Body of pancreas (tissue), 4 donors: ENCODE results near the gene MYO15A.

Experiments
- POLR2A ChIP-seq, 3 donors: fragments of 450-650 bp; IDR thresholded peaks; one replicate each; pipeline ENCODE4 v1.6.1; 2016; ENCODE audit warnings: antibody characterized with exemption in 3 of 3, mild to moderate bottlenecking in 2 of 3
- TF ChIP-seq, protein P1 (sequence below), 7 experiments: fragments of 450-650 bp in 4 of 7; fragments of 200-600 bp in 3 of 7; sonication (generic) in 3 of 7; IDR thresholded peaks; one replicate each; pipeline ENCODE4 v1.5.1; 2016 to 2019; ENCODE audit warnings: antibody characterized with exemption in 7 of 7

DNA sequence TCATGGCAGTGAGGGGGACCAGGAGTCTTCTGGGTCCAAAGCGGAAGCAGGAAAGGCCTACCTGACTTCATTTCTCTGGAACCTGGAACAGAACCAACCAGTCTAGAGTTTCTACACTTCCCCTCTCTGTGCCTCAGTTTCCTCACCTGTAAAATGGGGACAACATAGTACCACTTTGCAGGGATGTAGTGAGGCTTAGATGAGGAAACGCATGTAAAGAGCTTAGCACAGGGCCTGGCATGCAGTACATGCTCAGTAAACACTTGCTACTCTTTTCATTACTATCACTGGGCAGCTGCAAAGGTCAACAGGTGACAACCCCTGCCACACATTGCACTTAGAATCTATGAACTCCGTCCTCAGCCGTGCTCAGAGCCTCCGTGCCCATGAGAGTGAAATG is 24.2 kb downstream of the MYO15A start:
- TF ChIP-seq POLR2A (IDR thresholded peaks at IDR 0.05) = no peak
- TF ChIP-seq, protein P1, sequence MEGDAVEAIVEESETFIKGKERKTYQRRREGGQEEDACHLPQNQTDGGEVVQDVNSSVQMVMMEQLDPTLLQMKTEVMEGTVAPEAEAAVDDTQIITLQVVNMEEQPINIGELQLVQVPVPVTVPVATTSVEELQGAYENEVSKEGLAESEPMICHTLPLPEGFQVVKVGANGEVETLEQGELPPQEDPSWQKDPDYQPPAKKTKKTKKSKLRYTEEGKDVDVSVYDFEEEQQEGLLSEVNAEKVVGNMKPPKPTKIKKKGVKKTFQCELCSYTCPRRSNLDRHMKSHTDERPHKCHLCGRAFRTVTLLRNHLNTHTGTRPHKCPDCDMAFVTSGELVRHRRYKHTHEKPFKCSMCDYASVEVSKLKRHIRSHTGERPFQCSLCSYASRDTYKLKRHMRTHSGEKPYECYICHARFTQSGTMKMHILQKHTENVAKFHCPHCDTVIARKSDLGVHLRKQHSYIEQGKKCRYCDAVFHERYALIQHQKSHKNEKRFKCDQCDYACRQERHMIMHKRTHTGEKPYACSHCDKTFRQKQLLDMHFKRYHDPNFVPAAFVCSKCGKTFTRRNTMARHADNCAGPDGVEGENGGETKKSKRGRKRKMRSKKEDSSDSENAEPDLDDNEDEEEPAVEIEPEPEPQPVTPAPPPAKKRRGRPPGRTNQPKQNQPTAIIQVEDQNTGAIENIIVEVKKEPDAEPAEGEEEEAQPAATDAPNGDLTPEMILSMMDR (IDR thresholded peaks at IDR 0.05) = no peak
